Inferior parietal cortex (tissue), 1 donor: ENCODE data around the gene PRAMEF15.
"Not testable (repeated sequence)": the region's sequence is repeated elsewhere in the genome, so short reads cannot be mapped to it uniquely, and the experiment has no call there.

ENCODE experiments used
- DNase-seq: peaks from one replicate; pipeline ENCODE4 v3.0.0-alpha.2; 2016; ENCODE audit errors: extremely low spot score

Gene PRAMEF15

DNA sequence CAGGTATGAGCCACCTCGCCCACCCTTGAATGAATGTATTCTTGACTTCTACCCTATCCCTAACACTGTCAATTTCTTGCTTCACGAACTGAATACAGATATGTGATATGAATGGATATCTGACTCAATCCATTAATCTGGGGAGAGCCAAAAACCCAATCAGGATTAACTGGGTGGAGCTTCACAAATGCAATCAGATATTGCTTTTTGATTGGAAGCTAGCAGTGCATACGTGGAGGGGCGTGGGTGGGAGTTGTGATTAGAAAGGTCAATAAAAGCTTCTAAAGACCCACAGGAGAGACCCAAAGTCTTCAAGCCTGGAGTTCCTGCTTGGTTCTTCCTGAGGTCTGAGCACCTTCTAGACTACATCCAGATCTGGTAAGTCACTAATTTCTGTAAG, at the start of gene PRAMEF15:
TSS of gene PRAMEF15 (plus strand) at position 301 of the 400 bp plus-strand sequence. CDS start 2,827 bp downstream, outside the sequence.
- DNase-seq: not testable (repeated sequence)

DNA sequence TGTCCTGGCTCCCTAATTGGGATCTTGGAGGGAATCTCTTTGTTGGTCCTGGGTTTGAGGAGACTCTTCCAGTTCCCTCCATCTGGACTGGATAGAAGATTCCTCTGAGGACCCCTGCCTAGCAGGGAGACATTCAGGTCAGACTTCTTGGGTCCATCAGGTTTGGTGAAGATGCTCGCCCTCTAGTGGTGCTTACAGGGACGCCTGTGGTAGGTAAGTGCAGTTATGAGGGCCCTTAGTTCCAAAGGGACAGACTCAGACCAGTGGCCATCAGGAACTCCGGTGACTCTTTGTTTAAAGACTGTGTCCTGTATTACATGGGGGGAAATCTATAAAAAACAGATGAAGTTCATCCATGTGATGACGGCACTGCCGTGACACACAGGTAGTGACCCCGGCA, 38.4 kb upstream of the PRAMEF15 start:
- DNase-seq: not testable (repeated sequence)

DNA sequence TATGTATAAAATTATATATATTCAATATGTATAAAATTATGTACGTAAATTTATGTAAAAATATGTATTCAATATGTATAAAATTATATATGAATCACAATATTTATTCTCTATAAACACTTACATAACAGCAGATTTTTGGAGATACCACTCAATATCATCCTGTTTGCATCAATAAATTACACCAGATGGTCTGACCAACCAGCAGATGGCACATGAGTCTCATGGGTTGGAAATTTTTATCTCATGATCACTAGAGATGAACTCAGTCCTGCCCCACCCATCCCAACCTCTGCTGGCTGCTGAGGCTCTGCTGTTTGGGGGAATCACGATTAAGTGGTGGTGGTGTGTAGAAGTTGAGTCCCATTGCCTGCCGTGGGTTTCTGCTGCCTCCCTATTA, 35.8 kb upstream of the PRAMEF15 start:
- DNase-seq: not testable (repeated sequence)

DNA sequence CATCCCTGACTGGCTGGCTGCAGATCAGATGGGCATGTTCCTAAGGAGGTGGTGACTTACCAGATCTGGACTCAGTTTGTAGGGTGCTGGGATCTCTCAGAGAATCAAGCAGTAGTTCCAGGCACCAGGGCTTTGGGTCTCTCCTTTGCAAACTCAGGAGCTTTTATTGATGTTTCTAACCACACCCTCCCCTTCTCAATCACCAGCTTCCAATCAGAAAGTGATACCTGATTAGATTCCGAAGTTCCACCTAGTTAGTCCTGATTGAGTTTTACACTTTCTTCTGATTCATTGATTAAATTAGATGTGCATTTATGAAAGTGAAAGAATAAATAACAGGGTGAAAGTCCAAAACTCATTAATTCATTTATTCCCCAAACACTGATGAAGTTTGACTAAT, 30.3 kb upstream of the PRAMEF15 start, which contains the start of gene PRAMEF8:
TSS of gene PRAMEF8 (minus strand) at position 101 of the 400 bp plus-strand sequence. CDS start 1,046 bp downstream, outside the sequence.
- DNase-seq: not testable (repeated sequence)

DNA sequence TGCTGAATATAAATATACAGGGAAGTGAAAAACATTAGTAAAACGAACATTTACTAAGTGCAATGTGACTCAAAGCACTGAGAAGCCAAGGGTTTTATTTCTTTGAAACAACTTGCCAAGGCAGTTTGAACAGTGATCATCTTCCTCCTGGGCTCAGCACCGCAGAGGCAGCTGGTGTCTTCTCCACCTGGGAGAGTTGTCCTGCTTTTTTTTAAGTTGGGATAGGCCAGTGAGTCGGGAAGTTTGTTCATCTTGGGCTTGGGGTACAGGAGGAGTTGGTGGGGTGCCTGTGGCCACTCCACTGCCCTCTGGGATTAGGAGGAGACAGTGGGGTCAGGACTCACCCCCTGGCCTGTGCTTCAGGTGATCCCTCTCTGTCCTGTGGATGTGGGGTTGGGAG, 26.4 kb upstream of the PRAMEF15 start:
- DNase-seq: not testable (repeated sequence)

DNA sequence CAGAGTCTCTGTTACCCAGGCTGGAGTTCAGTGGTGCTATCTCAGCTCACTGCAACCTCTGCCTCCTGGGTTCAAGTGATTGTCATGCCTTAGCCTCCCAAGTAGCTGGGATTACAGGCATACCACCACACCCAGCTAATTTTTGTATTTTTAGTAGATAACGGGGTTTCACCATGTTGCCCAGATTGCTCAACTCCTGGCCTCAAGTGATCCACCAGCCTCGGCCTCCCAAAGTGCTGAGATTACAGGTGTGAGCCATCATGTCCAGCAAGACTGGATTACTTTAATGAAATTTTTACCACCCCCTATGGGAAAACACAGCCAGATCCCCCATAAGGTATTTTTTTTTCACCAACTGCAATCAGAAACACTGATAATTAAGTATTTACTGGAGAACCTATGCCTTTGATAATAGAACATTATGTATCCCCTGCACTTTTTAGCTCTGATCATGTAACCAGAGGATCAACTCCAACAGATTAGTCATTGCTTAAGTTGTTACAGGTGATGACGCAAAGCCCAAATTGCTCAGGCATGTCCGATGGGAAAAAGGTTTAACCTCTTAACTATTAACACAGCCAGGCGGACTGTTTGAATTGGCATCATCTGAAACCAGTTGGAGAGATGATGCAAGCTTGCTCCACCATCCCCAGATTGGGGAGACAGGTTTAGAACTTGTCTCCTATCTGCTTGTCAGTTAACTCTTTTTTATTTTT, 18.0 kb upstream of the PRAMEF15 start:
- not testable (repeated sequence) for DNase-seq

DNA sequence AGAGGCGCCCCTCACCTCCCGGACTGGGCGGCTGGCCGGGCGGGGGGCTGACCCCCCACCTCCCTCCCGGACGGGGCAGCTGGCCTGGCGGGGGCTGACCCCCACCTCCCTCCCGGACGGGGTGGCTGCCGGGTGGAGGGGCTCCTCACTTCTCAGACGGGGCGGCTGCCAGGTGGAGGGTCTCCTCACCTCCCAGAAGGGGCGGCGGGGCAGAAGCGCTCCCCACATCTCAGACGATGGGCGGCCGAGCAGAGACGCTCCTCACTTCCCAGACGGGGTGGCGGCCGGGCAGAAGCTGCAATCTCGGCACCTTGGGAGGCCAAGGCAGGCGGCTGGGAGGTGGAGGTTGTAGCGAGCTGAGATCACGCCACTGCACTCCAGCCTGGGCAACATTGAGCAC, 16.7 kb upstream of the PRAMEF15 start:
- DNase-seq: not testable (repeated sequence)

DNA sequence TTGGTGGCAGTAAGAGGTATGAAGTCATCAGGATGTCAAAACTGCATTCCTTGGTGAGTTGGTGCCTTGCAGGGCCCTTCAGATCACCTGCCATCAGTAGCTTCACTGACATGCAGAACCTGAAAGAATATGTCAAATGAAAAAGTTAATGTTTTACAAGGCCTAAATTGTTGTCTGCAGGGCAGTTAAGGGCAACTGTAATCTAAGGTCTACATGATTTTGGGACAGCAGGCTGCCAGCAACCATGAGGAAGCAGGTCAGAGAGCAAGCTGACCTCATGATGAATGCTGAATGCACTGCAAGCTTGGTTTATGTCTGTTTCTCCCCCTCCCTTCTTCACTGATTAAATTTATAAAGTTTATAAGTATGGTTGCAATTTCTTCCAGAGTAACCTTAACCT, 13.2 kb upstream of the PRAMEF15 start:
- DNase-seq: not testable (repeated sequence)

DNA sequence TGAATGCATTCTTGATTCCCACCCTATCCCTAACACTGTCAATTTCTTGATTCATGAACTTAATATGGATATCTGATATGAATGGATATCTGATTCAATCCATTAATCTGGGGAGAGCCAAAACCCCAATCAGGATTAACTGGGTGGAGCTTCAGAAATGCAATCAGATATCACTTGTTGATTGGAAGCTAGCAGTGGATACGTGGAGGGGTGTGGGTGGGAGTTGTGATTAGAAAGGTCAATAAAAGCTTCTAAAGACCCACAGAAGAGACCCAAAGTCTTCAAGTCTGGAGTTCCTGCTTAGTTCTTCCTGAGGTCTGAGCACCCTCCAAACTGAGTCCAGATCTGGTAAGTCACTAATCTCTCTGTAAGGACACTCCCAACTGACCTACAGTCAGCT, 12.1 kb upstream of the PRAMEF15 start, which contains the start of gene PRAMEF33:
TSS of gene PRAMEF33 (plus strand) at position 301 of the 400 bp plus-strand sequence. CDS start 2,416 bp downstream, outside the sequence.
- not testable (repeated sequence) for DNase-seq

DNA sequence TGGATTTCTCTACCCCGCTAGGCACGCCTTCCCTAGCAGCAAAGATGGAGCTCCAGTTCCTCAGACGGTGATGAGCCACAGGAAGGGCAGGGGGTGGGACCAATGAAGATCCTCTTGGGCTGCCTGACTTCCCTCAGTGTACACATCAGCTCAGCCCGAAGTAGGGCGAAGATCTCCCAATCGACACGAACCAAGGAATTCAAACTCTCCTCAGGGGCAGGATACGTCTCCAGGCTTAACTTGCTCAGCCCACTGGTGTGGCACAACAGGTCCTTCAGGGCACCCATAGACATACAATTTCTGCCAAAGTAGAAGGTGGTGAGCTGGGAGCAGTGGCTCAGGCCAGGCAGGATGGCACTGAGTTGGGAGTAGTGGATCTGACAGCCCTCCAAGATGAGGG, 27.1 kb downstream of the PRAMEF15 start:
- DNase-seq: not testable (repeated sequence)

DNA sequence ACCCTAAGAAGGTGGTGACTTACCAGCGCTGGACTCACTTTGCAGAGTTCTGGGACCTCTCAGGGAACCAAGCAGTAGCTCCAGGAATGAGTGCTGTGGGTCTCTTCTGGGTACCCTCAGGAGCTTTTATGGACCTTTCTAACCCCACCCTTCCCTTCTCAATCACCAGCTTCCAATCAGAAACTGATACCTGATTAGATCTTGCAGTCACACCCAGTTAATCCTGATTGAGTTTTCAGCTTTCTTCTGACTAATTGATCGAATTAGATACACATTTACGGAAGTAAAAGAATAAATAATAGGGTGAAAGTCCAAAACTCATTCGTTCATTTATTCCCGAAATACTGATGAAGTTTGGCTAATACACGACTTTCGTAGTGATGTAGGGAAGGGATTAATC, 31.7 kb downstream of the PRAMEF15 start, which contains the start of gene PRAMEF14:
TSS of gene PRAMEF14 (minus strand) at position 101 of the 400 bp plus-strand sequence. CDS start 1,820 bp downstream, outside the sequence.
- not testable (repeated sequence) for DNase-seq

DNA sequence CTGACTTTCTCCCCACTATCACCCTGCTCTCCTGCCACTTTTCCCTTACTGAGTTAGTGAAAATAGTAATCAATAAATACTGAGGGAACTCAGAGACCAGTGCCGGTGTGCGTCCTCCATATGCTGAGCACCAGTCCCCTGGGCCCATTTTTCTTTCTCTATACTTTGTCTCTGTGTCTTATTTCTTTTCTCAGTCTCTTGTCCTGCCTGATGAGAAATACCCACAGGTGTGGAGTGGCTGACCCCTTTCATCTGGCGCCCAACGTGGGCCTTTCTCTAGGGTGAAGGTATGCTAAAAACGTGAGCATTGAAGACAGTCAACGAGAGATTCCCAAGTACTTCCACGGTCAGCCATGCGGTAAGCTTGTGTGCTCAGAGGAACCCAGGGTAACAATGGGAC, 38.1 kb downstream of the PRAMEF15 start:
- not testable (repeated sequence) for DNase-seq

DNA sequence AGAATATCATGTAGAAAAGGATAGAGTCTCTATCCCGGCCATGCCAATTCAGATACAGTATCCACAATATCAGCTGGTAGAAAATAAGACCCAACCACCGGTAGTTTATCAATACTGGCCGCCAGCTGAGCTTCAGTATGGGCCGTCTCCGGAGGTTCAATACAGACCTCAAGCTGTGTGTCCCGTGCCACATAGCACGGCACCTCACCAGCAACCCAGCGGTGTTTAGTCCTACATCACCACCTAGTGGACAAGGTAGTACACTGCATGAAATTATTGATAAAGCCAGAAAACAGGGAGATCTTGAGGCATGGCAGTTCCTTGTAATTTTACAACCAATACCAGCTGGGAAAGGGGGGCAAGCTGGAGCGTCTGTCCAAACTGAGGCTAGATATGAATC, 39.1 kb downstream of the PRAMEF15 start:
- DNase-seq: not testable (repeated sequence)

DNA sequence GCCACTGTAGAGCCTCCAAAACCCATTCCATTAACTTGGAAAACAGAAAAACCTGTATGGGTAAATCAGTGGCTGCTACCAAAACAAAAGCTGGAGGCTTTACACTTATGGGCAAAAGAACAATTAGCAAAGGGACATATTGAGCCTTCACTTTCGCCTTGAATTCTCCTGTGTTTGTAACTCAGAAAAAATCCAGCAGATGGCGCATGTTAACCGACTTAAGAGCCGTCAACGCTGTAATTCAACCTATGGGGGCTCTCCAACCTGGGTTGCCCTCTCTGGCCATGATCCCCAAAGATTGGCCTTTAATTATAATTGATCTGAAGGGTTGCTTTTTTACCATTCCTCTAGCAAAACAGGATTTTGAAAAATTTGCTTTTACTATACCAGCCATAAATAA, 41.4 kb downstream of the PRAMEF15 start:
- DNase-seq: peak; percentile 76

DNA sequence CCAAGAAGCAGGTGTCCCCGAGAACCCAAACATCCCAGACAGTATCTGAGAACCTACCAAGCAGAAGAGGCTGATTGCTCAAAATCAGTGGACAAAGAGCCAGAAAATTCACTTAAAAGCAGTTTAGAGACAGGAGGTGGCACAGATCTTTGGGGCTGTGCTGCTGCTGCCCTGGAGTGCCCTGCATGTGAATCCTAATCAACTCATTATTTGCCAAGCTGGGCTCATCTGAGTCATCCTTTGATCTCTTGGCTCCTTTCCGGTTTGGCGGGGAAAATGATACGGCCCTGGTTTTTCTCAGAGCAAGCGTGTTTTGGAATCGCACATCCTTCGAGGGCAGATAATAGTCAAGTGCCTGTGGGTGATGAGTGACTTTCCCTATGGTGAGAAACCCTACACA, 47.0 kb downstream of the PRAMEF15 start:
- DNase-seq: not testable (repeated sequence)

DNA sequence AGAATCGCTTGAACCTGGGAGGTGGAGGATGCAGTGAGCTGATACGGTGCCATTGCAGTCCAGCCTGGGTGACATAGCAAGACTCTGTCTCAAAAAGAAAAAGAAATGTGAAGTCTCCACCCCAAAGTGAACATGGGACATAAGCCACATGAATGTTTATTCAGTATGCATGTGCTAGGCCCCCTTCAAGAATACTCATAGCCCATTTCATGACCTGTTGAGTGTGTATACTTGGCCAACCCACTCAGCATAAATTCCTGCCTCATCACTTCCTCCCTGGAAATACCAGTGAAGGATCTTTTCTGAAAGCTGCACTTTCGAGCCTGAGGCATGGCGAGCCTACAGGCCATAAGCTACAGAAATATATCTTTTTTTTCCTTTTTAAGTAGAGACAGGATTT, 49.5 kb downstream of the PRAMEF15 start:
- not testable (repeated sequence) for DNase-seq

DNA sequence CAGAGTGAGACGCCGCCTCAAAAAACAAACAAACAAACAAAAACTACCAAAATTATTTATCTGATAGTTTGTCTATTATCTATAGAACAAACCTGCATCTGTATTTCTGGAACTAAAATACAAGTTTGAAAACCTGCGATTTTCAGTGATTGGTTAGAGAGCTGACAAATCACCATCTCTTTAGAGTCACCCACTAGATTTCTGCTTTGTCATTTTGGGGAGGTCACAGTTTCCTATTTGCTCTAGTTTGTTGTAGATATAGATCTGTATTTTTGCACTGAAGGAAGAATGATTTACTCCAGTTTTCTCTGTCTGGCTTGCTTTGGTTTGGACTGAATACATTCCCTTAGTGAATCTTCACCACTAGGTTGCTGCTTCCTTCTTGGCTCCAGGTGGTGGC, 51.2 kb downstream of the PRAMEF15 start:
- not testable (repeated sequence) for DNase-seq

DNA sequence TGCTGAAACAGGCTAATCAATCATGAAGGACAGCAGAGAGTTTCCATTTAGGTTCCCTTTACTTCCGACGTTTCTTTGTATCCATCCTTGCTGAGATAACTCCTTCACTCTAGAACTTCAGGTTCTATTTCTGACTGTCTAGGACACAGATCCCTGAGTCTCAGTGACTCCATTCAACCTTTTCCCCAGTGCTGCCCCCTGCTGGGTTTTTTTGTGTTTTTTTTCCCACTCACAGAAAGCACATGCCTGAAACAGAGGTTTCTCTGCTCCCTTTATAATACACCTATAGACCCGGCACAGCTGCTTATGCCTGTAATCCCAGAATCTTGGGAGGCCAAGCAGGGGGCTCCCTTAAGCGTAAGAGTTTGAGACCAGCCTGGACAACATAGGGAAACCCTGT, 53.2 kb downstream of the PRAMEF15 start:
- DNase-seq: peak; percentile 4
